SH-SY5Y (cell line): Measurements from ENCODE around the gene PDZD2.

ENCODE experiments used
- GATA2 ChIP-seq: IDR thresholded peaks from 2 replicates; pipeline ENCODE4 v1.6.1; 2011; ENCODE audit warnings: mild to moderate bottlenecking, low read depth, low read length
- GATA3 ChIP-seq: IDR thresholded peaks from 2 replicates; pipeline ENCODE4 v1.6.1; 2011; ENCODE audit warnings: low read depth, mild to moderate bottlenecking, low read length, moderate library complexity

DNA sequence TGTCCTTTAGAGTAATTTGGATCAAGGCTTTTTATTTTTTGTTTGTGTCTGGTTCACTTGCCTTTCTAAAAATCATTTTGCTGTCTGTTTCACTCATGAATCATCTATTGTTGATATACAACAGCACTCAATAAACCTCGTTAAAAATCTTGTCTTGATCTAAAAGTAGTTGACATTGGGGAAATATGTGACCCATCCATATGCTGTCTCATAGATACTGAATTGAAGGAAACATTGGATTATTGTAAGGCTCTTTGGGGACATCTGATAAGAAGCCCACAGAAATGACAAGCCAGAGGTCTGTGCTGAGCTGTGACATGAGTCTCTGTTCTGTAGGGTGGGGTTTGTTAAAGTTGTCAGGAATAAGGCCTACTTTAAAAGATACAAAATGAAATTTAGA is 208.0 kb downstream of the PDZD2 start:
- TF ChIP-seq GATA2 (peak; percentile 78), GATA3 (peak; percentile 83)
